Measurements from ENCODE around the gene TMEM250.

Gene TMEM250

GRCh38 chr9:136133959-136134484, 15.3 kb upstream of the TMEM250 start:
- no peak for DNase-seq (ENCODE audit: low read depth in 1 of 2, low spot score in 1 of 2)
- TF ChIP-seq JUND (IDR thresholded peaks at IDR 0.05; ENCODE audit: low read depth): no peak
- in situ Hi-C loops (cut with HindIII; ENCODE audit: low pct_unique_long_range_greater_than_20kb, low sequenced_read_pairs): no loop called here

GRCh38 chr9:136133191-136133958, 14.7 kb upstream of the TMEM250 start:
- peak; percentile 70 to 88 for DNase-seq (ENCODE audit: low read depth in 1 of 2, low spot score in 1 of 2)
- no peak for TF ChIP-seq JUND (IDR thresholded peaks at IDR 0.05; ENCODE audit: low read depth)

GRCh38 chr9:136132512-136133050, 13.9 kb upstream of the TMEM250 start:
- in situ Hi-C loops (cut with HindIII; ENCODE audit: low pct_unique_long_range_greater_than_20kb, low sequenced_read_pairs): no loop called here
- TF ChIP-seq JUND (IDR thresholded peaks at IDR 0.05; ENCODE audit: low read depth): no peak
- no peak for DNase-seq (ENCODE audit: low read depth in 1 of 2, low spot score in 1 of 2)

More at GRCh38 chr9:136133191-136133958, 14.7 kb upstream of the TMEM250 start:
- in situ Hi-C loops (cut with HindIII; ENCODE audit: low pct_unique_long_range_greater_than_20kb, low sequenced_read_pairs): no loop called here

DNA sequence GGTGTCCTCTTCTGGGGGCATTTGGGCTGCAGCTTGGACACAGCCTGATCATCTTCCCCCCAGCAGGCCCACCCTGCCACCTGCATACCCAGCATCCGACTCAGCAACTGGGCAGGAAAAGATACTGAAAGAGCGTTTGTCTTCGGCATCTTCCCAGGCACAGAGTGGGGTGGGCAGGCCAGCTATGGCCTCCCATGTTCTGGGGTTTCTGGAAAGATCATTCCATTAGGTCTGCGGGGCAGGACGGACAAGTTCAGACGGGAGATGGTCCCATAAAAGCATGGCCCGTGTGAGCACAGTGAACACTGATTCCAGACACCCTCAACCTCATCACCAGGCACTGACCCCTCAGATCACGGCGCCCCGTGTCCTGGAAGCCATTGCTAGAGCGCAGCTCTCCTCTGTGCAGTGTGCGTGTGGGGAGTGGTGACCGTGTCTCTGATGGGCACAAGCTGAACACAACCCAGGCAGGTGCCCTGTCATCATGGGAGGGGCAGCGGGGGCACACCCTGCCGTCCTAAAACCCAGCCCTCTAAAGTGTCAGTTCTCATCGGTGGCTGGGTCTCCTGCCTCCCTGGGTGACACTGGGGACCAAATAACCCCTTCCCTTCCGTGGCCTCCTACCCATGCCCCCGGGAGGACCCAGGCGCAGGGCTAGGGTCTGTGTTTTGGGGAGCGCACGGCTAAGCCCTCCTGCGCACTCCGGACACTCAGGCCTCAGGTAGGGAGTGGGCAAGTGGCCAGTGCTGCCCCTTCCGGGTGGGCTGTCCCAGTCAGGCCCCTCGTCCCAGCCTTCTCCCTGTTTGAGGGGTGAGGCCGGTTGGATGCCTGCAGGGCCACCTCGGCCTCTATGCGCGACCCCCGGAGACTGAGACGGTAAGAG, 13.2 kb upstream of the TMEM250 start:
- no peak for DNase-seq (ENCODE audit: low read depth in 1 of 2, low spot score in 1 of 2)
- TF ChIP-seq JUND (IDR thresholded peaks at IDR 0.05; ENCODE audit: low read depth): no peak
- in situ Hi-C loops (cut with HindIII; ENCODE audit: low pct_unique_long_range_greater_than_20kb, low sequenced_read_pairs): no loop called here

DNA sequence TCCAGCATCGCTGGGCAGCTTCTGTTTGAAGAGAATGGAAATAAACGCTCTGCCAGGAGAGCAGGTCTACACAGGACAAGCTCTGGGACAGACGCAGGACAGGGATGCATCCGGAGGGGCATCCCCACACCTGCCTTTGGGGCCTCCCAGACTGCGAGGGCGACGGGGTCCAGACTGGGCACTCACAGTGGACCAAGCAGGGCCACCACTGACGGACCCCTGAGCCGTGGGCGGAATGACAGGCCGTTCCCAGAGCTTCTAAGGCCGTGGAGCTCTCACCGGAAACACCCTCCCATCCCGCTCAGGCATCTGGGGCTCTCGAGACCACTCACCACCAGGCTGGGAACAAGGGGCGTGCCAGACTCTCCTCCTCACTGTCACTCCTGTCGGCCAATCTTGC, 10.5 kb upstream of the TMEM250 start:
- DNase-seq (ENCODE audit: low read depth in 1 of 2, low spot score in 1 of 2): no peak
- in situ Hi-C loops (cut with HindIII; ENCODE audit: low pct_unique_long_range_greater_than_20kb, low sequenced_read_pairs): no loop called here
- TF ChIP-seq JUND (IDR thresholded peaks at IDR 0.05; ENCODE audit: low read depth): no peak

DNA sequence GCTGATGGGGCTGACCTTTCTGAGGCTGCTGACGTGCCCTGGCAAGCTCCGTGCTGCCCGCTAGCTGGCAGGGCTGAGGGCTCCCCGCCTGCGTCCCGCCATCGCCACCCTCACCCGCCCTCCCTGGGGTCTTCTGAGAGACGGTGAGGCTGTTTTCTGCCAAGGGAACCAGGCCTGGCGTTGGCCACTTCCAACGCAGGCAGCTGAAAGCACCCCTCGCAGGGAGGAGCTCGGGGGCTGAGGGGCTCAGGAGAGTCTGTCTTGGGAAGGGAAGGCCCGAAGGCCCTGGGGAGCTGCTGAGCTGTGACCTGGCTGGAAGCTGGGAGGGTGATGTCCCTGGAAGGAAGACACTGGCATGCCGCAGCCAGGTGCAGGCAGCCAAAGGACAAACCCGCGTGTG, 9.8 kb upstream of the TMEM250 start:
- in situ Hi-C loops (cut with HindIII; ENCODE audit: low pct_unique_long_range_greater_than_20kb, low sequenced_read_pairs): no loop called here
- DNase-seq (ENCODE audit: low read depth in 1 of 2, low spot score in 1 of 2): no peak
- TF ChIP-seq JUND (IDR thresholded peaks at IDR 0.05; ENCODE audit: low read depth): no peak

DNA sequence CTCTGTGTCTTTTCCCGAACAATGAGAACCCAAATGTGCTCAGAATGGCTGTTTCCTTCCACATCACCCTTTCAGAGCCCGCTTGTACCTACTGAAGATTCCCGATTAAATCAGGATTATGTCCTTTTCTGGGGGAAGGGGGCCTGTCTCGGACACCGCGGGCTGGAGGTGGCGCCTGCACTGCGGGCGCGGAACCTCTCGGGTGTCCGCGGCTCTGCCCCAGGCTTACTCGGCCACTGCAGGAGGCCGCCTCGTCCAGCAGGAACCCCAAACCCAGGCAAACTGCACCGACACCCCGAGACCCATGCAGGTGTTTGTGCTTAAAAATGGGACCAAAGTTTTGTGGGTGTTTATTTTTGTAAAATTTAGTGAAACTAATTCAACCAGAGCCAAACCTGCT, 8.6 kb upstream of the TMEM250 start:
- no peak for TF ChIP-seq JUND (IDR thresholded peaks at IDR 0.05; ENCODE audit: low read depth)
- no peak for DNase-seq (ENCODE audit: low read depth in 1 of 2, low spot score in 1 of 2)
- in situ Hi-C loops (cut with HindIII; ENCODE audit: low pct_unique_long_range_greater_than_20kb, low sequenced_read_pairs): no loop called here

GRCh38 chr9:136124976-136125692, 6.5 kb upstream of the TMEM250 start:
- no peak for TF ChIP-seq JUND (IDR thresholded peaks at IDR 0.05; ENCODE audit: low read depth)
- in situ Hi-C loops (cut with HindIII; ENCODE audit: low pct_unique_long_range_greater_than_20kb, low sequenced_read_pairs): no loop called here
- no peak for DNase-seq (ENCODE audit: low read depth in 1 of 2, low spot score in 1 of 2)

DNA sequence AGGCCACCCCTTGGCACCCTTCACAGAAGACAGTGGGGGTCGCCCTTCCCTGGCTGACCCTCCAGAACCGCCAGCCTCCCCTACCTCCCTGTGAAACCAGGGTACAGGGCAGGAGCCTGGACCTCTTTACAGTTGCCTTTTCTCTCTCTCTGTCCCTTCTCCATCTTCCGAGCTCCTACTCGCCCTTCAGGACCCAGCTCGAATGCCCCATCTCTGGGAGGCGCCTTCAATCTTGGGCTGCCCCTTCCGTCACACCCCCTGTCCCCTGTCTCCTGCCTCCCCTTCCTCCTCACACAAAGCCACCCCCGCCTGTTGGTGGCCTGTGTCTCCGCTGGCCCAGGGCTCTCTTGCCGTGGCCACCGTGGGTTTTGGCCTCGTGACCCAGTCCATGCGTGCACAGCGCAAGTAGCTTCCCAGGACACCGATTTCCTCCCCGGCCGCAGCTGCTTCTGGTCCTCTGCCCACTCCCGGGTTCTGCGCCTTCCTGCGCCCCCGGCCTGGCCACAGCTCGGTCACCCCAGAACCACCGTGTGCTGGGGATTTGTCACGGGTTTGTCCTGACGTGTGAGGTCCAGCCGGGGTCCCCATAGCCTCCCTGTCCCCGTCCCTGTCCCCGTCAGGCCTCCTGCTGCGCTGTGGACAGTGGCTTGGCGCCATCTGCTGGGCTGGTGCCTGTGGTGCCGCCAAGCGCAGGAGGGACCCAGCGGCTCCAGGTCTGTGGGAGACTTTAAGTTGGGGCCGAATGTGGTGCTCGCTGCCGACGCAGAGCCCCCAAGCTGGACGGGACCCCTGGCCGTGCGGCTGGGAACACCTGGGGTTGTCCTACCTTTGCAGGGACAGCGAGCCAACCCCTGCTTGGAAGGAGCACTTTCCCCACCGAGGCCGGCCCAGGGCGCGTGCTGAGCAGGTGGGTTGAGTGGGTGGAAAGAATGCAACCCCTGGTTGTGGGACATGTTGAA, 4.0 kb upstream of the TMEM250 start:
- TF ChIP-seq JUND (IDR thresholded peaks at IDR 0.05; ENCODE audit: low read depth): no peak
- in situ Hi-C loops (cut with HindIII; ENCODE audit: low pct_unique_long_range_greater_than_20kb, low sequenced_read_pairs): no loop called here
- DNase-seq (ENCODE audit: low read depth in 1 of 2, low spot score in 1 of 2): peak; percentile 74 to 92

- TF ChIP-seq JUND (IDR thresholded peaks at IDR 0.05; ENCODE audit: low read depth): no peak
- in situ Hi-C loops (cut with HindIII; ENCODE audit: low pct_unique_long_range_greater_than_20kb, low sequenced_read_pairs): no loop called here
- no peak for DNase-seq (ENCODE audit: low read depth in 1 of 2, low spot score in 1 of 2)
Observed at GRCh38 chr9:136121801-136122200, 3.1 kb upstream of the TMEM250 start.

DNA sequence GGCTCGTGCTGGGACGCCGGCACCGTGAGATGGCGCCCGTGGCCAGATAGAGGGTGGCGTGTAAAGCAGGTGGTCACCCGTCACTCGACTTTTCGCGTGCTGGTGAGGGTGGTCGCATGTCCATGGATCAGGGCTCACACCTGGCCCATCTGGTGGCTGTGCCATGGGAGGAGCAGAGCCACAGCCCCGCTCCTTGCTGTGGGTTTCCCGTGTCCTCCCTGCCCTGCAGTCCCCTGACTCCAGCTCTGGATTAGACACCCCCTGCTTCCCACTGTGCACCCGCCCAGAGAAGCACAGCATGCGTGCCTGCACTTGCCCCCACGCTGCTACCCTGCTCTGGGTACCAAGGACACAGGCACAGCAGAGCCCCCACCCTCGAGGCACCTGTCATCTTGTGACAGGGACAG, 1.8 kb upstream of the TMEM250 start:
- in situ Hi-C loops (cut with HindIII; ENCODE audit: low pct_unique_long_range_greater_than_20kb, low sequenced_read_pairs): no loop called here
- TF ChIP-seq JUND (IDR thresholded peaks at IDR 0.05; ENCODE audit: low read depth): no peak
- no peak for DNase-seq (ENCODE audit: low read depth in 1 of 2, low spot score in 1 of 2)
